HG02678 (cell line): ENCODE data around the gene MYRIP.
"Not testable (repeated sequence)": the region's sequence is repeated elsewhere in the genome, so short reads cannot be mapped to it uniquely, and the experiment has no call there.

Experiments used
- ATAC-seq: cut with Tn5 transposase; IDR thresholded peaks from one replicate; pipeline ENCODE4 v1.9.1; 2021; ENCODE audit warnings: mild to moderate bottlenecking, moderate library complexity; ENCODE audit not compliant: unreplicated experiment

The MYRIP gene

DNA sequence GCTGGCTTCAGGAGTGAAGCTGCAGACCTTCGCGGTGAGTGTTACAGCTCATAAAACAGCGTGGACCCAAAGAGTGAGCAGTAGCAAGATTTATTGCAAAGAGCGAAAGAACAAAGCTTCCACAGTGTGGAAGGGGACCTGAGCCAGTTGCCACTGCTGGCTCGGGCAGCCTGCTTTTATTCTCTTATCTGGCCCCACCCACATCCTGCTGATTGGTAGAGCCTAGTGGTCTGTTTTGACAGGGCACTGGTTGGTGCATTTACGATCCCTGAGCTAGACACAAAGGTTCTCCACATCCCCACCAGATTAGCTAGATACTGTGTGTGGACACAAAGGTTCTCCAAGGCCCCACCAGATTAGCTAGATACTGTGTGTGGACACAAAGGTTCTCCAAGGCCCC lies 267.7 kb downstream of the MYRIP start:
- ATAC-seq, result not testable (repeated sequence)

DNA sequence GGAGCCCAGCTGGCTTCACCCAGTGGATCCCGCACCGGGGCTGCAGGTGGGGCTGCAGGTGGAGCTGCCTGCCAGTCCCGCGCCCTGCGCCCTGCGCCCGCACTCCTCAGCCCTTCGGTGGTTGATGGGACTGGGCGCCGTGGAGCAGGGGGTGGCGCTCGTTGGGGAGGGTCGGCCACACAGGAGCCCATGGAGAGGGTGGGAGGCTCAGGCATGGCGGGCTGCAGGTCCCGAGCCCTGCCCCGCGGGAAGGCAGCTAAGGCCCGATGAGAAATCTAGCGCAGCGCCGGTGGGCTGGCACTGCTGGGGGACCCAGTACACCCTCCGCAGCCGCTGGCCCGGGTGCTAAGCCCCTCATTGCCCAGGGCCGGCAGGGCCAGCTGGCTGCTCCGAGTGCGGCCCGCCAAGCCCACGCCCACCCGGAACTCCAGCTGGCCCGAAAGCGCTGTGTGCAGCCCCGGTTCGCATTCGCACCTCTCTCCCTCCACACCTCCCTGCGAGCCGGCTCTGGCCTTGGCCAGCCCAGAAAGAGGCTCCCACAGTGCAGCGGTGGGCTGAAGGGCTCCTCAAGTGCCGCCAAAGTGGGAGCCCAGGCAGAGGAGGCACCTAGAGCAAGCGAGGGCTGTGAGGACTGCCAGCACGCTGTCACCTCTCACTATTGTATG lies 268.6 kb downstream of the MYRIP start:
- ATAC-seq, result not testable (repeated sequence)

DNA sequence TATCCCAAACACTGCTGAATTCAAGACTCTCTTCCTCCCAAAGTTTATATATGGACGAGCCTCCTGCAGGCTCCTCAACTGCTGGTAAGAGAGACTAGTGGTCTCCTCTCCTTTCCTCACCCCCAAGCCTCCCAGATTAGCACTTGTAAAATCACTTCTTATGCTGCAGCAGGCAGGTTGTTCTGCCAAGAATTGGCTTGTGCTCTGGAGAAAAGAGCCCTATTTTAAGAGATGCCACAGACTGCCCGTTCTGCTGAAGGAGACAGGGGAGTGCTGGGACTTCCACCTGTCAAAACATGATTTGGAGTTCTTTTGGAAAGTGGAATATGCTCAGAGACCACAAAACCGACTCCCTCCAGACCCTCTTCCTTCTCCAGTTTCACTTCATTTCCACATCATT lies 269.2 kb downstream of the MYRIP start:
- no peak for ATAC-seq

DNA sequence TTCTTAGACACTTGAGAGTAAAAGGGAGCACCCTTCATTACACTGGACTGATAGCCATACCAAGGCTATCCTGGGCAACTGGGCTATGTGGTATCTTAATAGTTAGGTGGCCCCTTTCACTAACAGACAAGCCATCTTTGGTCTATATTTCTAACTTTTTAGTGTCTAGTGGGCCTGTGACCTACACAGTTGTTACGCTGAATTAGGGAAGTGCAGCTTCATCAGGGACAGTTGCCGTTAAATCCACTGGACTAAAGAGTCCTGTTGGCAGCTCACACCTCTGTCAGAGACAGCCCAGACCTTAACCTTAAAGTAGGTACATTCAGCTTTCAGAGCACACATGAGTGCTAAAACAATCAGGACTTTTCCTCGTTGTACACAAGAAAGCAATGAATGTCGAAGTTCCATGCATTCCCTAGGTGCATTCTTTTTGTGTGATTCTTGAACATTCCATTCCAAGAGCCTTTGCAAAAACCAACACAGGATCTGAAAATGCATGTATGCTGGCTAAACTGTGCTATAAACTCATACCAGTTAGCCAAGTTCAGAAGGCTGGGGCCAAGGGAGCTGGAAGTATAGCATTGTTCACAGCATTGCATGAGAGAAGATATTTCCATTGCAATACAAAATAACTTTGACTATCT lies 269.9 kb downstream of the MYRIP start:
- ATAC-seq, result no peak

GRCh38 chr3:40079847-40080240 lies 270.4 kb downstream of the MYRIP start:
- no peak for ATAC-seq

DNA sequence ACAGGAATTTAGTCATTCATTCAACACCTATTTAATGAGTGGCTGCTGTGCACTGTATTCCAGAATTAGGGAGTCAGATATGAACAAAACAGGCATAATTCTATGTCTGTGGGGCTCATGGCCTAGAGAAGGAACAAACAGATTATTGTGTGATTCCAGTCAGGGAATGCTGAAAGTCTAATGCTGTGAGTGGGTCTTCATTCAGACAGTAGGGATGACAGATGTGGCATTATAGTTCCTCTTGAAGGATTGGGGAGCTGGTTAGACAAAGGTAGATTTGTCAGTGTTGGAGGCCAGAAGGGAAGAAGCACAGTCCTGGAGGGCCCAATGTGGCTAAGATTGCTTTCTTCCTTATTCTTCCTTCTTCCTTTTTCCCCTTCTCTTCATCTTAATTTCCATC lies 273.7 kb downstream of the MYRIP start:
- ATAC-seq, result no peak

GRCh38 chr3:40084424-40084823 lies 275.0 kb downstream of the MYRIP start:
- not testable (repeated sequence) for ATAC-seq

- ATAC-seq, result no peak
Measured at GRCh38 chr3:40086890-40087883, 277.8 kb downstream of the MYRIP start.

DNA sequence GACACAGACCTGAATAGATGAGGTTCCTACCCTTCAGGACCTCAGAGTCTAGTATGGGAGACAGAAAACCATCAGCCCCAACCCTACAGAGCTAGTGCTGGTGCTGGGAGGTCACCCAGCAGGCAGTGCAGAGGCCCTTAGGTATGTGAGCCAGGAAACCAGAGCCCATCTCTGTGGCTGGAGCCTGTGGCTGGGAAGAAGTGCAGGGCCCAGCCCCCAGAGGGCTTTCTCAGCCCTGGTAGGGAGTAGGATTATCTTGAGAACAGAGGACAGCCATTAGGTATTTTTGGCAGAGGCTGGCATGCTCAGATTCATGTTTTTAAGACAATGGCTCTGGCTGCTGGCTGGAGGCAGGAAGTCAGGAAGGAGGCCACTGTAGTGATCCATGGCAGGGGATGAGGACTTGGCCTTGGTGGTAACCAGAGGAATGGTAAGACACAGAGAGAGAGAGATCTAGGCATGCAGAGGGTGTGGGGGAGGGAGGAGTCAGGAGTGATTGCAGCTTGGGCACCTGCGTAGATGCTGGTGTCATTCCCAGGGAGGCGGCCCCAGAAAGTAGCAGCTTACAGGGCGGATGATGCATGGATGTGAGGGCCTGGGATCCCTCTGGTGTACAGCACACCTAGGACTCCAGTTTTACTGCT lies 279.2 kb downstream of the MYRIP start:
- no peak for ATAC-seq

- ATAC-seq, result no peak
Measured at GRCh38 chr3:40096661-40097111, 287.3 kb downstream of the MYRIP start.

DNA sequence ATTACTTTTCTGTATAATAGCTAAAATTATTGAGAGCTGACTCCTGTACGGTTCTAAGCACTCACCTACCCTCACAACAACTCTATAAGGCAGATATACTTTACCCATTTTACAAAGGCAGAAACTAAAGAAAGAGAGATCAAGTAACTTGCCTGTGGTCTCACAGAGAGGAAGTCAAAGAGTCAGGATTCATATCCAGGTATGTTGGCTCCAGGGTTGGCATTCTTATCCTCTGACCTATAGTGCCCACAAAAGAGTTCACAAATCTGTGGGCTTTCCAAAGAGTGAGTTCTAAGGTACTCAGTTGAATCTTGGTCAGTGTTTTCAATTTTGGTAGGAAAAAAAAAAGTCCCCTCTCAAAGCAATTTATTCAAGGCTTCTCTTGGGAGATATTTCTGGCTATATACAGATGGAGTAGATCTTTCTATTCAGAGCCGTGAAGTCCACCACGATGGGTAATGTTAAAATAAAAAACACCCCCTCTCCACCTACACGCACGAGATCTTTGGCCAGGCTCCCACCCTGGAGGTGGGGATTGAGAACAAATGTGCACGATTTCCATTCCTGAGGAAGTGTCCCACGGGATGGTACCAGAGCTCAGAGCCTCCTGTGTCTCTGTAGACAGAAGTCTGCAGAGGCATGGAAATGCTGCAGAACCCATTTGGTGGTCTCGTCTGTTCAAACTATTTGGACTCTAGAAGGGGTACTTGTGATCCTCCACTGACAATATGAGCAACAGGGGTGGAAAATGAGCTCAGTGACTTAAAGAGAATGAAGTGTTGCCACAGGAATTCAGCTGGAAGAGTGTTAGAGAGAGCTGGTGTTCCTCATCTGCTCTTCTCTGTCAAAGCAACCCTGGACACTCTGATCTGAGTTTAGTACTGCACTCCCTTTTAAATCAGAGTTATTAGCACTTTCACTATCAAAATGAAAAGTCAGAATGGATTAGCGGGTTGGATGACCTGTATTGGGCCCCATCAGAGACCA lies 288.0 kb downstream of the MYRIP start:
- ATAC-seq, result no peak

DNA sequence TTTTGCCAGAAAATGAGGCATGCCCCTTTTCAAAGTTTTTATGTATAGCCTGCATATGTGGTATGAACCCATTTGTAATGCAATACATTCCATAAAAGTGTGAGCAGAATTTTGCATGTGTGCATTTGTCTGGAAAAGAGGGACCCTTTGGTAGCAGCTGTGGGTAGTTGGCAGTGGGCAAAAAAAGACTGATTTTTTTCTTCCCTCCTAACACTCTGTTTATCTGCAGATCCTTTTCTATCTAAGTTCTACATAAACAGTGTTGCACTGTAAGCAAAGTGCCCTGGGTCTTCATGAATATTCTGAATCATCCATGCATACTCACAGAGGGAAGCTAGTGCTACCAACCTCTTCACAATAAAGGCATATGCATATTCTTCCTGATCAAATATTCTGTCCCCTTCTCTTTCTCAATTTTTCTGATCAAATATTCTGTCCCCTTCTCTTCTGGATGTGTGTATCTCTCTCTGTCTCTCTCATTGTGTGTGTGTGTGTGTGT lies 288.9 kb downstream of the MYRIP start:
- ATAC-seq, result no peak

GRCh38 chr3:40099871-40100270 lies 290.5 kb downstream of the MYRIP start:
- no peak for ATAC-seq

DNA sequence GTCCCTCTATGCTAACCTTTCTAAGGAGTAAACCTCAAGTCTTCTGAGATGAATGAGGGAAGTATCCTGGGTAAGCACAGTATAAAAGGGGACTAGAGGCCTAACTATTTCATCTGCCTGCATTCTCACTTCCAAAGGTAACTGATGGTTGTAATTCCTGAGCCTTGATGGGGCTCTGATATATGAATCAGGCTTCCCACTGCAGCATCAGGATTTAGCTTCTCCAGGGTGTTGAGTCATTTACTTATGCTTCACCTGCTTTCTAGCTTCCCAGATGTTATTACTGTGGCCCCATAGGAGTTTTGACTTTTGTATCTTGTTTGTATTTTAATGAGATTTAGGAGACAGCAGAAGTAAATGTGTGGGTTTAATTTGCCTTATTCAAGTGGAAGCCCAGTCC lies 292.8 kb downstream of the MYRIP start:
- no peak for ATAC-seq

GRCh38 chr3:40103829-40104228 lies 294.4 kb downstream of the MYRIP start:
- no peak for ATAC-seq

- no peak for ATAC-seq
Measured at GRCh38 chr3:40104441-40104840, 295.0 kb downstream of the MYRIP start.

DNA sequence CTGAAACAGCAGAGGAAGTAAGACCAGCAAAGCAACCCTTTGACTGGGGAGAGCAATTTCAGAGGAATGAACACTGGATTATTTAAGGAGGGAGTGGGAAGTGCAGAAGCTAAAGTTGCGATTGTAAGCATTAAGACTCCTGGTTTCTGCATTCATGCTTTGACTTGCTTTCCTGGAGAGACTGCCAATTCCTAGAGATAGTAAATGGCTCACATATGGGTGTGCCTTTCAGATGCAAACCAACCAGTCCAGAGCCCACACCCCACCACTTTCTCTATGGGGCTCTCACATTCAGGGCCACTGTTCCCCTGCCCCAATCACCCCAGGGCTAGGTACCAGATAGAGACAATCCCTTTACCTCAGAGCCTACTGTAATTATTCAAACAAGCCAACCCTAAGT lies 299.2 kb downstream of the MYRIP start:
- ATAC-seq, result no peak

DNA sequence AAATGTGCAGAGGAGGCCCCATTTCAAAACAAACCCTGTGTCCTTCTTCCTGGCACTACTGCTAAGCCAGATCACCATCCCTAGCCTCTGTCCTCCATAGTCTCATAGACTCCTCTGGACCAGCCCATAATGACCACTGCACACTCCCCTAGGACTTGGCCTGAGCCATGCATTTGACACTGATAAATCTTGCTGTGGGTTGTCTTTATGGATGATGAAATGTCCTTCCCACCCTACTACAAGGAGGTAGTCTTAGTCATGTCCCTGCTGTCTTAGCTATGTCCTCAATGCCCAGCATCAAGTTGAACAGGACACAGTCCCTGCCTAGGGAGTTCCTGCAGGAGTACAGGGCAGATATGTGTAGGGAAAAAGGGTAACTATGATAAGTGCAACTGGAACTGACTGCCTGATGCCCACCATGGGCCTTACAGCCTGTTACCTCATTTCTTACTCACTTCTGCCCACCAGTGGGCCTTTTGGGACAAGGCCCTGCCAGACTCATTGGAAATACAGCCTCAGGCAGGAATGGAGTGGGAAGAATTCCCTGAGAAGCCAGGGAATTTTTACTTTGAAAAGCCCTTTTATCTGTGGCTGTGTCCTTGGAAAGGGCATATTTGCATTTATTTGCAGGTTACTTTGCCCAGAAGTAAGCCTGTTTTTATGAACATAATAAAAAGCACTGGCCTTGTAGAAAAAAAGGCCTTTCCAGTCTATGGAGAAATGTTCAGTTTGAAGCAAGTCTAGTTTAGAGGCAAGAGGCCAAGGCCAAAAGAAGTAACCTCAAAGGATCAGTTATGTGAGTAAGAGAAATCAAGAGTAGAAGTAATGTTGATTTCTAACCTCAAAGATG lies 300.5 kb downstream of the MYRIP start:
- no peak for ATAC-seq
